ENCODE measurements around the gene SSR1.

GRCh38 chr6:7267466-7268091 is 45.4 kb downstream of the SSR1 start:
- TF ChIP-seq EZH2 (IDR thresholded peaks at IDR 0.05; ENCODE audit: low read length, missing control alignments) = no peak
- TF ChIP-seq CTCF (conservative IDR thresholded peaks at IDR 0.05 in 1 of 2, IDR thresholded peaks at IDR 0.05 in 1 of 2; ENCODE audit: low read depth in 1 of 2, low read length in 2 of 2) = no peak
